ENCODE data around the gene ABCB11.
"Not testable (repeated sequence)": the region's sequence is repeated elsewhere in the genome, so short reads cannot be mapped to it uniquely, and the experiment has no call there.

ABCB11 gene

DNA sequence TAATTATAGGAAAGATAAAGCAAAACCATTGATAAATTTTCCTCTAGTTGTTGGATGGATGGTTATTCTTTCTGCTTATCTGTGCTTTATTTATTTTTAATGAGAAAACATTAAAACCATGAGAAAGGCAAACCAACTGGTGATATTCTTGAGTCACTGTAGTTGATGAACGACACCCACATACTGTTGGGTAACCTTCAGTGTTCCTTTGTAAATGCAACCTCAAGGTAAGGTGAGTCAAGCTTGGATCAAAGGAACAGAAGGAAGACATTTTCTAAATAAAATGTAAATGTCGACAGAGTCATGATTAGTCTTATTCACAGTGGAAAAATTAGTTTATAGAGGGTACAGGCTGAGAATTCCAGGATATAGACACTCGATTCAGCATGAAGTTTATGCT, 12.7 kb downstream of the ABCB11 start:
- DNase-seq (ENCODE audit: low spot score), result no peak
- in situ Hi-C loops (cut with MboI; ENCODE audit: low pct_unique_long_range_greater_than_20kb, low sequenced_read_pairs, unreplicated experiment), result no loop called here
- TF ChIP-seq, protein P1, sequence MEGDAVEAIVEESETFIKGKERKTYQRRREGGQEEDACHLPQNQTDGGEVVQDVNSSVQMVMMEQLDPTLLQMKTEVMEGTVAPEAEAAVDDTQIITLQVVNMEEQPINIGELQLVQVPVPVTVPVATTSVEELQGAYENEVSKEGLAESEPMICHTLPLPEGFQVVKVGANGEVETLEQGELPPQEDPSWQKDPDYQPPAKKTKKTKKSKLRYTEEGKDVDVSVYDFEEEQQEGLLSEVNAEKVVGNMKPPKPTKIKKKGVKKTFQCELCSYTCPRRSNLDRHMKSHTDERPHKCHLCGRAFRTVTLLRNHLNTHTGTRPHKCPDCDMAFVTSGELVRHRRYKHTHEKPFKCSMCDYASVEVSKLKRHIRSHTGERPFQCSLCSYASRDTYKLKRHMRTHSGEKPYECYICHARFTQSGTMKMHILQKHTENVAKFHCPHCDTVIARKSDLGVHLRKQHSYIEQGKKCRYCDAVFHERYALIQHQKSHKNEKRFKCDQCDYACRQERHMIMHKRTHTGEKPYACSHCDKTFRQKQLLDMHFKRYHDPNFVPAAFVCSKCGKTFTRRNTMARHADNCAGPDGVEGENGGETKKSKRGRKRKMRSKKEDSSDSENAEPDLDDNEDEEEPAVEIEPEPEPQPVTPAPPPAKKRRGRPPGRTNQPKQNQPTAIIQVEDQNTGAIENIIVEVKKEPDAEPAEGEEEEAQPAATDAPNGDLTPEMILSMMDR (IDR thresholded peaks at IDR 0.05; ENCODE audit: extremely low read depth, insufficient read depth, missing control alignments), result no peak

DNA sequence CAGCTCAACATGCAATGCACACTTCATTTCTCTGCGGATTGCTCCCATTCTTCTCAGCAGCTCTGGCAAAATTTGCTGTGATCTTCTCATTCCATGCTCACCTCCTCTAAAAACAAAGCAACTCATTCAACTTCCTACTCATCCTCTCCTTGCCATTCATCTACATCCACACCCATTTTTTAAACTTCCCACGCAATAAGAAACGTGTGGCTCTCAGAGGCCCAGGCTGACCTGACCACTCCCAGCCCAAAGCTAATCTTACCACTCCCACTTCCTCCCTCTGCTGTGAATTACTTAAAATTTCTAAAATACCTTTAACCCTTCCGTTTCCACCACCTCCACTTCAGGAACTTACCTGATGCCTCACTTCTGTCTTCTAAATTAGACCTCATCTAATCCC, 15.2 kb downstream of the ABCB11 start:
- TF ChIP-seq, protein P1 (IDR thresholded peaks at IDR 0.05; ENCODE audit: extremely low read depth, insufficient read depth, missing control alignments), result no peak
- in situ Hi-C loops (cut with MboI; ENCODE audit: low pct_unique_long_range_greater_than_20kb, low sequenced_read_pairs, unreplicated experiment), result no loop called here
- no peak for DNase-seq (ENCODE audit: low spot score)

DNA sequence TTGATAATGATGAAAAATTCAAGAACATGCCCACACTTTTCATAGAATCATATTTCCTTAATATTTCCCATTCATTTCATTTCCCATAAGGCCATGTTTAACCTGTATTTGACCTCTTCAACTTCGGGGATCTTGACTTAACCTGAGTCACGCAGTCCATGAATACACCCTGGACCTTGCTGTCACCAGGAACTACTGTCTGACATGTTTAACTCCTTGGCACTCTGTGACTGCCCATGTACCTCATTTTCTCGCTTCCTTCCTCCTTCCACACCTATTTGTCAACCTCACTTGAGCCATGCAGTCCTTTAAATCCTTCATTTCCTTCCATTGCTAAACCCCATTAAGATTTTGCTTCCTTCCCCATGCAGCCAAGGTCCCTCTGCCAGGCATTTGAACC, 16.3 kb downstream of the ABCB11 start:
- TF ChIP-seq, protein P1 (IDR thresholded peaks at IDR 0.05; ENCODE audit: extremely low read depth, insufficient read depth, missing control alignments), result no peak
- DNase-seq (ENCODE audit: low spot score), result no peak
- in situ Hi-C loops (cut with MboI; ENCODE audit: low pct_unique_long_range_greater_than_20kb, low sequenced_read_pairs, unreplicated experiment), result no loop called here

DNA sequence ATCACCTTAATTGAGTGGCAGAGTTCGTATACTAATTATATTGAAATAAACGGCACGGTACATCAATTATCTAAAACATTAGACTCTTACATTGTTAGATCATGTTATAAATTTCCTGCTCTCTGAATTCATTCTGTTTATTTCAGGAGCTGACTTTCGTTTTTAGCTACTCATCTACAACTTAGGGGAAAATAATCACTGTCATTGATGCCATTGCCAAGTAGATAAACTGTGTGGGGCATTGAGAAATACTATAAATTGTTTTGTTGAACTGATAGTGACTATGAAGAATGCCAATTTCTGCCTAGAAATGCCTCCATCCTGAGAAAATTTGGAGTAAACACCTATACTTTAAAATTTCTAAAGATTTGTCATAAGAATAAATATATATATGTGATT, 17.5 kb downstream of the ABCB11 start:
- DNase-seq (ENCODE audit: low spot score), result no peak
- in situ Hi-C loops (cut with MboI; ENCODE audit: low pct_unique_long_range_greater_than_20kb, low sequenced_read_pairs, unreplicated experiment), result no loop called here
- TF ChIP-seq, protein P1 (IDR thresholded peaks at IDR 0.05; ENCODE audit: extremely low read depth, insufficient read depth, missing control alignments), result no peak

DNA sequence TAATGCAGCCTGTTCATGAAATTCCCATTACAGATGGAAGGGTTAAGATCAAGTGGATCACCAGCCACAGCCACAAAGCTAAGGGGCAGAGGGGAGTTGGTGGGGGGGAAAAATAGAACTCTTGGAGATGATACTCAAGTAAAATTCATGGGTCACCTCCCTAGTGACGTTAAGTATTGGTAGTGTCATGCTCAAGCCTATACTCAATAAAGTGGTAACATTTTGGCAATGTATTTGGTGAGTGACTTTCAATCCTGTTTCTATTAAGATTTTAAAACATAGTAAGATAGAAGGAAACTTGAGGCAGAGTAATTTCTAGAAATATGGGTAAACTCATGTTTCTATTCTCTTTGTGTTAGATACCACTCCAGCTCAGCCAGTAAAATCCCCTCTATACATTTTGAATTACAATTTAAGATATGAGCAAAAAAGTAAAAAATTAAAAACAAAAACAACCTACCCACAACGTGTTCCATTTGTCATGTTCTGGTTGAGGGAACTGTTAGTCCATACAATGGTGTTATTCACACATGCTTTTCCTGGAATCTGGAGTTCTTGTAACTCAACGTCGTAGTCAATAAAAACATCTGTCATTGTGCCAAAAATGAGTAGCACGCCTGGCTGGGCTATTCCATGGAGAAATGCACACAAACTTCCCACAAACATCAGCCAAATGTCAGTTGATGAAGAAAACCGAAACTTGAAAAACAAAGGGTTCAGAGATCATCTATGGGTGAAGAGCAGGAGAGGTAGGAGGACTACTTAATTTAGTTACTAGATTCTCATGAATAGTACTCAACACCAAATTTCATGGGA, 18.1 kb downstream of the ABCB11 start:
- DNase-seq (ENCODE audit: low spot score), result no peak
- in situ Hi-C loops (cut with MboI; ENCODE audit: low pct_unique_long_range_greater_than_20kb, low sequenced_read_pairs, unreplicated experiment), result no loop called here
- TF ChIP-seq, protein P1 (IDR thresholded peaks at IDR 0.05; ENCODE audit: extremely low read depth, insufficient read depth, missing control alignments), result no peak

DNA sequence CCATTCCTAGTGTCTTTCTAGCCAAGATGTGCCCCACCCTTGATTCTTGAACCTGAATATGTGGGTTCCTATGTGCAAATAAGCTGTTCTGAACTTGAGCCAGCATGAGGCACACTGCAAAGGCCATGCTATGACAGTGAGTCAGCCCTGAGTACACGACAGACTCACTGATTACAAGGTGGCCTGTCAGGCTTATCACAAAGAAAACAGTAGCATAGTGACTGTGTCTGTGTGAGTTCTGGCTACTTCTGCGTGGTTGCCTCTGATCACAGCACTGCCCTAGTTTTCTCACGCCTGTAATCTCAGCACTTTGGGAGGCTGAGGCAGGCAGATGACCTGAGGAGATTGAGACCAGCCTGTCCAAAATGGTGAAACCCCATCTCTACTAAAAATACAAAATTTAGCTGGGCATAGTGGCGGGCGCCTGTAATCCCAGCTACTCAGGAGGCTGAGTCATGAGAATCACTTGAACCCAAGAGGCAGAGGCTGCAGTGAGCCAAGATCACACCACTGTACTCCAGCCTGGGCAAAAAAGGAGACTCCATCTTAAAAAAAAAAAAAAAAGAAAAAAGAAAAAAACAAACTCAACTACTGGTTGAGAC, 18.8 kb downstream of the ABCB11 start:
- in situ Hi-C loops (cut with MboI; ENCODE audit: low pct_unique_long_range_greater_than_20kb, low sequenced_read_pairs, unreplicated experiment); DNase-seq (ENCODE audit: low spot score): not testable (repeated sequence)

DNA sequence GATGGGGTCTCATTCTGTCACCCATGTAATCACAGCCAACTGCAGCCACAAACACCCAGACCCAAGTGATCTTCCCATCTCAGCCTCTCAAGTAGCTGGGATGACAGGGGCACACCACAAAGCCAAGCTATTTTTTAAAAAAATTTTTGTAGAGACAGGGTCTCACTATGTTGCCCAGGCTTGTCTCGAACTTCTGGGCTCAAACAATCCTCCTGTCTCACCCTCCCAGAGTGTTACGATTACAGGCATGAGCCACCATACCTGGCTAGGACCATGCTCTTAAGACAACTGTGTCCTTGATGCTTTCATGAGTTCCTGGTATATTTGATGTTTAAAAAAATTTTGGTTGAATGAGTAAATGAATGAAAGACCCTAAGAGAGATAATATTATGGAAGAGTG, 19.4 kb downstream of the ABCB11 start:
- in situ Hi-C loops (cut with MboI; ENCODE audit: low pct_unique_long_range_greater_than_20kb, low sequenced_read_pairs, unreplicated experiment), result no loop called here
- DNase-seq (ENCODE audit: low spot score), result no peak
- TF ChIP-seq, protein P1 (IDR thresholded peaks at IDR 0.05; ENCODE audit: extremely low read depth, insufficient read depth, missing control alignments), result no peak

Measured in GM13977 (cell line).